T-cell (primary cell): Measurements from ENCODE around the gene PCDHA11. TPM values are rescaled to one million over a fixed set of nuclear protein-coding genes. Genes with fewer than 3 reads are reported as not detected.
"Not testable (repeated sequence)": the region's sequence is repeated elsewhere in the genome, so short reads cannot be mapped to it uniquely, and the experiment has no call there.

ENCODE experiments used
- ATAC-seq, 4 experiments: fragments of 200-7000 bp in 3 of 4; fragments of 150-1000 bp in 1 of 4; cut with Tn5 transposase; replicated peaks in 1 of 4; 1 replicate in 3 of 4; 2 replicates in 1 of 4; pipeline ENCODE4 v1.10.0; 2021; ENCODE audit warnings: moderate library complexity in 3 of 4, mild to moderate bottlenecking in 2 of 4, moderate number of reproducible peaks in 1 of 4
- CTCF ChIA-PET, 2 donors: fragments of 300-600 bp; sonication (Branson Sonifier 250); formaldehyde crosslinking; loops; one replicate each; lab custom pipeline; 2022; ENCODE audit warnings: antibody characterized with exemption in 2 of 2; lab: Charles Lee
- POLR2A ChIA-PET, 2 donors: fragments of 300-600 bp; sonication (Branson Sonifier 250); formaldehyde crosslinking; loops; one replicate each; lab custom pipeline; 2022; ENCODE audit warnings: antibody characterized with exemption in 2 of 2; lab: Charles Lee
- DNase-seq, 35 experiments: peaks; one replicate each; pipeline versions ENCODE4 v3.0.0 to v3.0.0-alpha.2; 2013 to 2023
- H3K27ac ChIP-seq: one replicate; pipeline ENCODE4 v1.5.1; 2013; ENCODE audit warnings: low read length
- H3K27me3 ChIP-seq, 2 experiments: replicated peaks in 1 of 2; 1 replicate in 1 of 2; 2 replicates in 1 of 2; pipeline versions ENCODE4 v1.6.1 to v1.7.0; 2013; ENCODE audit warnings: low read length in 1 of 2, mixed read lengths in 1 of 2; ENCODE audit not compliant: control insufficient read depth in 2 of 2, insufficient read depth in 2 of 2; ENCODE audit errors: extremely low read depth in 1 of 2
- H3K36me3 ChIP-seq, 2 donors: 1 replicate in 1 of 2; 2 replicates in 1 of 2; pipeline versions ENCODE4 v1.6.1 to v1.7.0; 2013; ENCODE audit warnings: low read length in 1 of 2; ENCODE audit not compliant: control insufficient read depth in 2 of 2, insufficient read depth in 1 of 2; ENCODE audit errors: extremely low read depth in 1 of 2
- H3K4me1 ChIP-seq, 2 experiments: 1 replicate in 1 of 2; 2 replicates in 1 of 2; pipeline versions ENCODE4 v1.6.1 to v1.7.0; 2013; ENCODE audit warnings: low read length in 2 of 2, mixed read lengths in 1 of 2; ENCODE audit not compliant: insufficient read depth in 2 of 2, control insufficient read depth in 1 of 2; ENCODE audit errors: extremely low read depth in 1 of 2
- H3K4me3 ChIP-seq, 2 donors: 1 replicate in 1 of 2; 2 replicates in 1 of 2; pipeline versions ENCODE4 v1.5.1 to v1.7.0; 2013; ENCODE audit warnings: mild to moderate bottlenecking in 2 of 2, low read length in 1 of 2, moderate library complexity in 1 of 2; ENCODE audit not compliant: control insufficient read depth in 1 of 2; ENCODE audit errors: extremely low read depth in 1 of 2
- H3K9me3 ChIP-seq: 2 replicates; pipeline ENCODE4 v1.7.0; 2013
- H3K27ac Mint-ChIP-seq, 2 donors: one replicate each; pipeline ENCODE4 v1.8.0; 2020 to 2021; ENCODE audit warnings: mild to moderate bottlenecking in 2 of 2, mixed read lengths in 2 of 2
- H3K27me3 Mint-ChIP-seq, 2 donors: one replicate each; pipeline ENCODE4 v1.8.0; 2021 to 2022; ENCODE audit warnings: mixed read lengths in 2 of 2
- H3K36me3 Mint-ChIP-seq: one replicate; pipeline ENCODE4 v1.8.0; 2021; ENCODE audit warnings: mixed read lengths
- H3K4me1 Mint-ChIP-seq, 3 donors: one replicate each; pipeline ENCODE4 v1.8.0; 2020 to 2022; ENCODE audit warnings: mixed read lengths in 3 of 3, mild to moderate bottlenecking in 1 of 3
- H3K4me3 Mint-ChIP-seq, 3 donors: one replicate each; pipeline ENCODE4 v1.8.0; 2020 to 2022; ENCODE audit warnings: mild to moderate bottlenecking in 3 of 3, mixed read lengths in 3 of 3, moderate library complexity in 3 of 3
- H3K9me3 Mint-ChIP-seq, 3 donors: one replicate each; pipeline ENCODE4 v1.8.0; 2020 to 2022; ENCODE audit warnings: mixed read lengths in 3 of 3
- WGBS: methylation state at CpG from one replicate; pipeline ENCODE4 v1.1.5; 2013; ENCODE audit warnings: missing lambda C conversion rate; ENCODE audit not compliant: insufficient coverage; 5-methylcytosine and 5-hydroxymethylcytosine counted together
- total RNA-seq, 35 experiments: library from RNA in 6 of 35; stranded (reverse) in 6 of 35; fragments of 120-200 nt in 1 of 35; gene quantifications; one replicate each; pipeline versions ENCODE4 v1.2.1 to v1.2.4 and lab custom pipeline; 2013 to 2026

The PCDHA11 gene
- total RNA-seq, 5 donors from 2014 or later (not counting 1 experiment from before 2014, with no cell fraction given) = not detected

GRCh38 chr5:140870221-140871201 lies 1.8 kb downstream of the PCDHA11 start:
- 64% methylated on average over 114 of the region's 114 CpGs for WGBS
- H3K27ac Mint-ChIP-seq = no peak overlapping the region
- peaks cover 8 to 13% (median 12%) of the 10 kb centered on the region in 3 donors for H3K9me3 Mint-ChIP-seq
- ATAC-seq = no peak
- H3K4me1 Mint-ChIP-seq = no peaks in the 10 kb centered on the region
- no peaks in the 10 kb centered on the region for H3K36me3 Mint-ChIP-seq
- Histone ChIP-seq H3K4me1 (no peaks in the 10 kb centered on the region), H3K27ac (no peak overlapping the region), H3K9me3 (no peaks in the 10 kb centered on the region), H3K36me3 (no peaks in the 10 kb centered on the region), H3K27me3 (peaks cover 2 to 18% of the 10 kb centered on the region in 2 experiments), H3K4me3 (peak overlapping the region in 1 of 2 donors; percentile 6)
- ChIA-PET CTCF (no interaction called here), POLR2A (no interaction called here)
- no peak overlapping the region for H3K4me3 Mint-ChIP-seq
- H3K27me3 Mint-ChIP-seq = peaks cover 35 to 37% of the 10 kb centered on the region in 2 donors
- DNase-seq = no peak

GRCh38 chr5:140875085-140876065 lies 6.6 kb downstream of the PCDHA11 start, which contains the start of gene PCDHA12:
Gene PCDHA12 (plus strand): TSS chr5:140875308. CDS start chr5:140875473, 165 bp downstream.
- Mint-ChIP-seq H3K27ac (no peak within 1 kb of the TSS), H3K9me3 (peaks cover 7 to 23% (median 16%) of the 10 kb centered on the region in 3 donors), H3K4me1 (no peaks in the 10 kb centered on the region), H3K4me3 (no peak within 1 kb of the TSS), H3K36me3 (peaks cover 4% of the 10 kb centered on the region), H3K27me3 (peaks cover 29 to 40% of the 10 kb centered on the region in 2 donors)
- DNase-seq = no peak
- CTCF ChIA-PET = no interaction called here
- H3K4me3 ChIP-seq = no peak within 1 kb of the TSS
- 32% methylated on average over 36 of the region's 47 CpGs for WGBS
- no peaks in the 10 kb centered on the region for H3K9me3 ChIP-seq
- H3K4me1 ChIP-seq = no peaks in the 10 kb centered on the region
- no peak for ATAC-seq
- POLR2A ChIA-PET = no interaction called here
- H3K36me3 ChIP-seq = no peaks in the 10 kb centered on the region
- H3K27me3 ChIP-seq = peaks cover 2 to 18% of the 10 kb centered on the region in 2 experiments
- no peak within 1 kb of the TSS for H3K27ac ChIP-seq

- Mint-ChIP-seq H3K9me3 (peaks cover 17 to 34% (median 22%) of the 10 kb centered on the region in 3 donors), H3K27me3 (peaks cover 41 to 50% of the 10 kb centered on the region in 2 donors)
- H3K27ac Mint-ChIP-seq, H3K36me3 ChIP-seq, H3K4me3 Mint-ChIP-seq, H3K4me3 ChIP-seq, DNase-seq, H3K4me1 ChIP-seq, H3K9me3 ChIP-seq, POLR2A ChIA-PET, H3K27ac ChIP-seq, ATAC-seq, H3K4me1 Mint-ChIP-seq, CTCF ChIA-PET, H3K36me3 Mint-ChIP-seq: not testable (repeated sequence)
- 62% methylated on average over 79 of the region's 80 CpGs for WGBS
- peaks cover 3 to 12% of the 10 kb centered on the region in 2 experiments for H3K27me3 ChIP-seq
Observed at GRCh38 chr5:140876541-140877261, 7.9 kb downstream of the PCDHA11 start.

GRCh38 chr5:140877262-140877581 lies 8.5 kb downstream of the PCDHA11 start:
- H3K27me3 Mint-ChIP-seq = peaks cover 43 to 49% of the 10 kb centered on the region in 2 donors
- peaks cover 19 to 35% (median 24%) of the 10 kb centered on the region in 3 donors for H3K9me3 Mint-ChIP-seq
- Histone ChIP-seq H3K4me1 (no peaks in the 10 kb centered on the region), H3K27ac (no peak overlapping the region), H3K4me3 (no peak overlapping the region), H3K9me3 (no peaks in the 10 kb centered on the region), H3K27me3 (peaks cover 4 to 16% of the 10 kb centered on the region in 2 experiments), H3K36me3 (no peaks in the 10 kb centered on the region)
- peaks cover 9% of the 10 kb centered on the region for H3K36me3 Mint-ChIP-seq
- no peak overlapping the region for H3K4me3 Mint-ChIP-seq
- WGBS = 52% methylated on average over 37 of the region's 37 CpGs
- CTCF ChIA-PET = no interaction called here
- no peak overlapping the region for H3K27ac Mint-ChIP-seq
- H3K4me1 Mint-ChIP-seq = no peaks in the 10 kb centered on the region
- ATAC-seq (no peak), DNase-seq (no peak)
- POLR2A ChIA-PET = no interaction called here

- Mint-ChIP-seq H3K4me3 (no peak within 1 kb of the TSS), H3K9me3 (peaks cover 16 to 34% (median 19%) of the 10 kb centered on the region in 3 donors)
Observed at GRCh38 chr5:140881889-140882590, 13.3 kb downstream of the PCDHA11 start, which contains the start of gene PCDHA13. Gene PCDHA13 (plus strand): TSS chr5:140882124. CDS start chr5:140882269, 145 bp downstream.

More at GRCh38 chr5:140881889-140882590, 13.3 kb downstream of the PCDHA11 start, which contains the start of gene PCDHA13:
- Mint-ChIP-seq H3K27me3 (peaks cover 31 to 33% of the 10 kb centered on the region in 2 donors), H3K27ac (no peak within 1 kb of the TSS), H3K4me1 (no peaks in the 10 kb centered on the region), H3K36me3 (peaks cover 11% of the 10 kb centered on the region)
- POLR2A ChIA-PET = no interaction called here
- no peak for ATAC-seq
- Histone ChIP-seq H3K9me3 (no peaks in the 10 kb centered on the region), H3K4me1 (no peaks in the 10 kb centered on the region), H3K27ac (no peak within 1 kb of the TSS), H3K27me3 (peaks cover 4 to 19% of the 10 kb centered on the region in 2 experiments), H3K4me3 (no peak within 1 kb of the TSS), H3K36me3 (no peaks in the 10 kb centered on the region)
- CTCF ChIA-PET = no interaction called here
- DNase-seq = no peak
- 26% methylated on average over 8 of the region's 35 CpGs for WGBS
